ENCODE data around the gene CCDC122.

CCDC122 gene

DNA sequence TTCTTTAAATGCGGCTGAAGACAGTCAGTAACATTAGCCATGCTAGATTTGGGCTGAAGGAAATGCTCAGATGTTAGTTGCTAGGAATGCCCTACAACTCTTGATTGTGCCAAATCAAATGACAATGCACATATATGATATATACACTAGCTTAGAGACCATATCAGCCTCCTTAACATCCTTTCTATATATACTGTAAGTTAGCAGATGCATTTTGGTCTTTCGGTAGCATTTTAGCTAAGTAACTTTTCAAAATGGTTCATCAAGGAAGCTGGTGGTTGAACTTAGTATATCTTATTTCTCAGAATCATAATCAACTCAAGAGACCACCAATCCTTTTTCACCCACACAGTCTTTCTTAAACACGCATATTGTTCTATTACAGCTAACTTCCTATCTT is 78.7 kb downstream of the CCDC122 start:
- FAIRE-seq, result no peak

DNA sequence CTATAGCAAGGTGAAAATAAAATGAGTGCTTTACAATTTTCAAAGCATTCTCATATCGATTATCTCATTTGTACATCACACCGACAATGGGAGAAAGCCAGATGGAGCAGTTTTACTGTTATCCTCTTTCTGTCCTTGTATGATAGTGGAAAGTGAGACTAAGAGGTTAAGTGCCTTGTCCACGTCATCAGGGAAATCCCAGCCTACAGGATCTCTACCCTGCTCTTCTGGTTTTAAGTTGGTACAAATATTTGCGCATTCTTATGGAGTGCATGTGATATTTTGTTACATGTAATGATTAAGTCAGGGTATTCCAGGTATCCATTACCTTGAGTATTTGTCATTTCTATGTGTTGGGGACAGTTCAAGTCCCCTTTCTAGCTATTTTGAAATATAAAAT is 80.3 kb downstream of the CCDC122 start:
- no peak for FAIRE-seq

DNA sequence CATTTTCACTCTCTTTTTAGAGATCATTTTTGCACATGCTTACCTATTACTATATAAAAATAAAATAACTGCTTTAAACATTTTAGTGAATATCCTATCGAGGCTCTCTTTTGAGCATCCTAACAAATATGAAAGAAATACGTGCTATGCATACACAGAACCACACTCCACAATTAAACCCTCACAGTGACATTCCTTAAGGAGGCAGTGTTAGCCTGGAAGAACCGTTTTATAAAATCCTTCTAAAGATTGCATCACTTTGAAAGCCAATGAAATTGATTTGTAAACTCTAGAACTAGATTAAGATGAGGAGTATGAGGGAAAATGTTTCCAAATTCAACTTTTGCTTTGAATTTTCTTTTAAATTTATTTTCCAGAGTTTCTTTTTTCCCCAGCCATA is 81.7 kb downstream of the CCDC122 start:
- no peak for FAIRE-seq

DNA sequence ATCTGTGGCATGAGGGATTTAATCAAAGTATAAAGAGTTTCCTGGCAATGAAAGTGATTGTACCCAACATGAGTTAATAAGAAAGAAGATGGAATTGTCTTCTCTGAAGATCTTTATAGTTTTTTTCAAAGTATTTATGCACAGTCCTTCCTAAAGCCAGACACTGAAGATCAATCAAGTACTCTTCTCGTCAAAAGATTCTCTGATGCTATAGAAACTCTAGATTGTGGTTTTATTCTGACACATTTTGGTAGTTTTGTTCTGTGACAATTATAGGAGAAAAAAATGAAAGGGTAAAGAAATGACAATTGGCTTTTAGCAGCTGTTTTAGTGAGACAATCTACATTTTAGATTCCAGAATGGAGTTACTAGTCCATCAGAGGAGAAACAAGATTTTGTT is 82.4 kb downstream of the CCDC122 start:
- no peak for FAIRE-seq

DNA sequence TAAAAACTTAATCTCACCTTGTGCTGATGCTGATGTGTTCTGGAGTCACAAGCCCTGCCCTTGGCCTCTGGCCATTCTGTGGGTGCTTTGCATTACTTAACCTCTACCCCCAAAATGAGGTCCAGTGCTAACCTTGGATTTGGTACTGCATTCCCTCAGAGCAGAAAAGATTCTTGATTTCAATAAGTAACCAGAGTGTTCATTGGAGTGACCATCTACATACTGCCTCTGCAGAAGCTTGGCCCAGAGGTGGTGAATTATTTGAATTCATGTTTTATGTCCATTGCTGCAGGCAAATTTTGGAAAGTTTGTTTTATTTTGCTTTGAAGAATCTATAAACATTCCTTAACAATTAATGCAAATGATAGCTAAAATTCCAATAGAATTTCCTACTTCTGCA is 85.1 kb downstream of the CCDC122 start:
- no peak for FAIRE-seq

DNA sequence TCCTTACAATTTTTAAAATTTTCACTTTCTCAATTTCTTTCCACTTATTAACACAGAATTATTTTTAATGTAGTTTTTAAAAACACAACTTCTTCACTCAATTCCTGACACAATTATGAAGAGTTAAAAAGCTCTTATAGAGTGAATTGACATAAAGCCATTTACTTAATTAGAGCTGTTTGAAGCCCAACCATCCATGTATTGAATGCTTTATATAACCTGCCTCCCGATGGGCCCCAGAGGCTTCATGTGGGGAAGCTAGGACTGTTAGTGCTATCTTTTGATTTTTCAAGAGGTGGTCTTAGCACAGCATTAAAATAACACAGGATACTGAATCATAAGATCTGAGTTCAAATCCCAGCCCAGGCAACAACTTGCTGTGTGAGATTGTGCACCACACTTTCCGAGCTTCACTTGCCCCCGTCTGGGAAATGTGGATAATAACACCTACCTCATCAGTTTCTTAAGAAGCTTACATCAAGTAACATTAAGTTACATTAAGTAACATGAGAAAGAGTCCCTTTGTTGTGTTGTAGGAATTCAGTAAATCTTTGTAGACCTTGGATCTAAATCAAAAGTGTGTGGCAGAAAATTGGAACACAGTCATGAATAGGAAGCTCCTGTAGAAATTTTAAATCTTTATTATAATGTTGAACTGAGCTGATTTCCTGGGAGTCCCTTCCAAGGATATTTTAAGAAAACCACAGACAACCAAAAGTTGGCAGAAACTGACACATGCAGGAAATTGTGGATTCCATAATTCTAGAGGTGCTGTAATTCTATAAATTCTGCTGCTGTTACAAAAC is 87.3 kb downstream of the CCDC122 start:
- no peak for FAIRE-seq

DNA sequence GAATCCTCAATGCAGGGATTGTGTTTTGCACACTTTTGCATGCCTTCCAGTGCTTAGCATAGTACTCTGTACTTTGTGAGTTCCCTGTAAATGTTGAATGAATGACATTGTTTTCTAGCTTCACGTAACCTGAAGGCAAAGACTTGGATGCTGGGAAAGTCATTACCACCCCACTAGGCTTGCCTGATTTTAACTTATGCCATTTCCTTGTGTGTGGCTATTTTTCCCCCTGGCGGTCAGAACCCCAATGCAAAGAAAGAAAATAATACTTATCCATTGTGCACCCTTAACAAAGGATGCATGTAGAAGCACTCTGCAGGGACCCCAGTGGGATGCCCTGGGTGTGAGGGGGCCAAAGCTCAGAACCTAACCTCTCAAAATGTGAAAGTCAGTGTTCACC is 91.5 kb downstream of the CCDC122 start:
- FAIRE-seq, result no peak

DNA sequence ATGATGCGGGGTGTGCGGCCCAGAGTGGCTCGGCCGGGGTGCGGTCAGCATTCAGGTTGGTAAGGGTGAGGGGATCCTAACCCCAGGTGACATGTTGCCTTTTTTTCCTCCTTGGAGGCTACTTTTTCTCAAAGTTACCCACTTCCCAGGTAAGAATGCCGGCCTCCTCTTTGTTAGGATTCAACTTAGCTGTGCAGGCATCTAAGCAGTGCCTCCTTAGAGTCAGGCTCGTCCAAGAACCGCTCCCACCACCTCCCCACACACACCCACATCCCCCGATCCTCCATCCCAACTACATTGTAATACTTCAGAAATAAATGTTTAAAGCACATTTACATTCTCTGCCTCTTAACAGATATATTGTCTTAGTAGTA is 92.0 kb downstream of the CCDC122 start:
- no peak for FAIRE-seq

DNA sequence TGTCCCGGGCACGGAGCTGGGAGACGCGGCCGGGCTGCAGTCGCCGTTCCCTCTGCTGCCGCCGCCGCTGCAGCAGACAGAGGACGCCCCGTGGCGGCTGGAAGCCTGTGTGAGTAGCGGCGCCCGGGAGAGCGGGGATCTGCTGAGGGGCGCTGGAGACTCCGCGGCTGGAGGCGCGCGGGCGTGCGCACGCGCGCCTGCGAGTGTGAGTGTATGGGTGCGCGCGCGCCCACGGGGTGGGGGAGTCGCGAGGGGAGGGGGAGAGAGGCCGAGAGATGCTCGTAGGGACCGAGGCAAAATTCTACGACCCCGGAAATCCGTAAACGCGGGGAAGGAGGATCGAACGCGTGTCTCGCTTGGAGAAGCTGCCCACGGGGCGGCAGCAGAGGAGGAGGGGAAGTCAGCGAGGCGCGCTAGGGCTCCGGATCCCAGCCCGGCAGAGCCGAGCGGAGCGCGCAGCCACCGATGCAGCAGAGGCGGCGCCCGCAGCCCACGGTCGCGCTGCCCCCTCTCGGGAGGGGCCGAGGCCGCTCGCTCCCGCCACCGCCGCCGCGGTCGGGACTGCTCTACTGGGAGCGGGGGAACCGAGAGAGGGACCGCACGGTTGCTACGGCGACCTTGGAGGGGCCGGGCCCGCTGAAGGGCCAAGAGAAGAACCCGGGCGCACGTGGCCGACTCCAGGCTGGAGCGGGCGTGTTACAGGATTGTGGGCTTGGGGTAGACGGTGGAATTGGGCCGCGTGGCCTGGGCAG is 92.6 kb downstream of the CCDC122 start, which contains the start of gene ENOX1:
Gene ENOX1 (minus strand): TSS at position 207 of the 752 bp plus-strand sequence.
- FAIRE-seq, result no peak

DNA sequence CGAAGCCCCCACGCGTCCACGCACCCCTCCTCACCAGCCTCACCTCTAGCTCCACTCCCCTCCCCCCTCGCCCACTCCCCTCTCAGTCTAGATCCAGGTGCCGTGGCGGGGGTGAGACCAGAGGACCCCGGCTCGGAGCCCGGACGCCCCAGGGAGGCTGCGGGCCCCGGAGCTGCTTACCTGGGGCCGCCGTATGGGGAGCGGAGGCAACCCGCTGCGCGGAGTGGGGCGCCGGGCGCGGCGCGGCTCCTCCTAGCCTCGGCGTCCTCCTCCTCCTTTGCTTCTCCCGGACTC is 93.1 kb downstream of the CCDC122 start:
- no peak for FAIRE-seq

Measured in G401.6 (cell line).